ENCODE results near the gene SPATA2.

SPATA2 gene

GRCh38 chr20:49894073-49894470 lies 21.3 kb downstream of the SPATA2 start:
- FAIRE-seq (no peak), DNase-seq (ENCODE audit: insufficient read length, low spot score) (no peak)
- no peak for TF ChIP-seq POLR2A (IDR thresholded peaks at IDR 0.05; ENCODE audit: low read depth, low read length)
- no peak for TF ChIP-seq PAX5 (IDR thresholded peaks at IDR 0.05; ENCODE audit: insufficient read depth, low read length, severe bottlenecking)
- no peak for TF ChIP-seq TAF1 (IDR thresholded peaks at IDR 0.05; ENCODE audit: low read depth, low read length)
- no peak for TF ChIP-seq POLR2AphosphoS5 (IDR thresholded peaks at IDR 0.05; ENCODE audit: low read depth, low read length)
- no peak for TF ChIP-seq SPI1 (IDR thresholded peaks at IDR 0.05; ENCODE audit: low read depth, low read length)
- no peak for TF ChIP-seq POU2F2 (IDR thresholded peaks at IDR 0.05; ENCODE audit: low read depth, low read length)

- DNase-seq (ENCODE audit: insufficient read length, low spot score) (no peak), FAIRE-seq (peak; percentile 13)
- TF ChIP-seq POU2F2 (IDR thresholded peaks at IDR 0.05; ENCODE audit: low read depth, low read length) (no peak), POLR2AphosphoS5 (IDR thresholded peaks at IDR 0.05; ENCODE audit: low read depth, low read length) (no peak), POLR2A (IDR thresholded peaks at IDR 0.05; ENCODE audit: low read depth, low read length) (no peak), SPI1 (IDR thresholded peaks at IDR 0.05; ENCODE audit: low read depth, low read length) (no peak), TAF1 (IDR thresholded peaks at IDR 0.05; ENCODE audit: low read depth, low read length) (no peak), PAX5 (IDR thresholded peaks at IDR 0.05; ENCODE audit: insufficient read depth, low read length, severe bottlenecking) (no peak)
These were observed 21.9 kb downstream of the SPATA2 start for GRCh38 chr20:49893242-49894072.

- FAIRE-seq = no peak
- TF ChIP-seq POLR2A (IDR thresholded peaks at IDR 0.05; ENCODE audit: low read depth, low read length) (no peak), PAX5 (IDR thresholded peaks at IDR 0.05; ENCODE audit: insufficient read depth, low read length, severe bottlenecking) (no peak), POU2F2 (IDR thresholded peaks at IDR 0.05; ENCODE audit: low read depth, low read length) (no peak), TAF1 (IDR thresholded peaks at IDR 0.05; ENCODE audit: low read depth, low read length) (no peak), POLR2AphosphoS5 (IDR thresholded peaks at IDR 0.05; ENCODE audit: low read depth, low read length) (no peak), SPI1 (IDR thresholded peaks at IDR 0.05; ENCODE audit: low read depth, low read length) (no peak)
- no peak for DNase-seq (ENCODE audit: insufficient read length, low spot score)
These were observed 22.5 kb downstream of the SPATA2 start for GRCh38 chr20:49892817-49893216.

- TF ChIP-seq TAF1 (IDR thresholded peaks at IDR 0.05; ENCODE audit: low read depth, low read length) = no peak
- DNase-seq (ENCODE audit: insufficient read length, low spot score) = no peak
- FAIRE-seq = no peak
These were observed 23.1 kb downstream of the SPATA2 start for GRCh38 chr20:49892260-49892659.

- TF ChIP-seq POLR2AphosphoS5 (IDR thresholded peaks at IDR 0.05; ENCODE audit: low read depth, low read length) (no peak), POU2F2 (IDR thresholded peaks at IDR 0.05; ENCODE audit: low read depth, low read length) (no peak), POLR2A (IDR thresholded peaks at IDR 0.05; ENCODE audit: low read depth, low read length) (no peak), PAX5 (IDR thresholded peaks at IDR 0.05; ENCODE audit: insufficient read depth, low read length, severe bottlenecking) (no peak), TAF1 (IDR thresholded peaks at IDR 0.05; ENCODE audit: low read depth, low read length) (no peak), SPI1 (IDR thresholded peaks at IDR 0.05; ENCODE audit: low read depth, low read length) (no peak)
- FAIRE-seq (no peak), DNase-seq (ENCODE audit: insufficient read length, low spot score) (no peak)
These were observed 23.7 kb downstream of the SPATA2 start for GRCh38 chr20:49891476-49892110.

- FAIRE-seq (no peak), DNase-seq (ENCODE audit: insufficient read length, low spot score) (no peak)
- no peak for TF ChIP-seq POLR2A (IDR thresholded peaks at IDR 0.05; ENCODE audit: low read depth, low read length)
- TF ChIP-seq POU2F2 (IDR thresholded peaks at IDR 0.05; ENCODE audit: low read depth, low read length) = no peak
- no peak for TF ChIP-seq PAX5 (IDR thresholded peaks at IDR 0.05; ENCODE audit: insufficient read depth, low read length, severe bottlenecking)
- no peak for TF ChIP-seq SPI1 (IDR thresholded peaks at IDR 0.05; ENCODE audit: low read depth, low read length)
- no peak for TF ChIP-seq TAF1 (IDR thresholded peaks at IDR 0.05; ENCODE audit: low read depth, low read length)
These were observed 24.6 kb downstream of the SPATA2 start for GRCh38 chr20:49890471-49891361.

GRCh38 chr20:49889935-49890333 lies 25.4 kb downstream of the SPATA2 start:
- no peak for DNase-seq (ENCODE audit: insufficient read length, low spot score)
- TF ChIP-seq PAX5 (IDR thresholded peaks at IDR 0.05; ENCODE audit: insufficient read depth, low read length, severe bottlenecking) (no peak), POLR2A (IDR thresholded peaks at IDR 0.05; ENCODE audit: low read depth, low read length) (no peak), POLR2AphosphoS5 (IDR thresholded peaks at IDR 0.05; ENCODE audit: low read depth, low read length) (no peak), TAF1 (IDR thresholded peaks at IDR 0.05; ENCODE audit: low read depth, low read length) (no peak), POU2F2 (IDR thresholded peaks at IDR 0.05; ENCODE audit: low read depth, low read length) (no peak), SPI1 (IDR thresholded peaks at IDR 0.05; ENCODE audit: low read depth, low read length) (no peak)
- no peak for FAIRE-seq

- TF ChIP-seq POU2F2 (IDR thresholded peaks at IDR 0.05; ENCODE audit: low read depth, low read length) (no peak), POLR2A (IDR thresholded peaks at IDR 0.05; ENCODE audit: low read depth, low read length) (no peak), POLR2AphosphoS5 (IDR thresholded peaks at IDR 0.05; ENCODE audit: low read depth, low read length) (no peak), PAX5 (IDR thresholded peaks at IDR 0.05; ENCODE audit: insufficient read depth, low read length, severe bottlenecking) (no peak), TAF1 (IDR thresholded peaks at IDR 0.05; ENCODE audit: low read depth, low read length) (no peak), SPI1 (IDR thresholded peaks at IDR 0.05; ENCODE audit: low read depth, low read length) (no peak)
- DNase-seq (ENCODE audit: insufficient read length, low spot score) (no peak), FAIRE-seq (no peak)
These were observed 26.1 kb downstream of the SPATA2 start for GRCh38 chr20:49889001-49889934.

Data from GM12891 (cell line).